Parathyroid adenoma (tissue), 2 donors: ENCODE results near the gene MED13L.

Source experiments
- H2AFZ ChIP-seq: fragments of 300-600 bp; sonication (generic); one replicate; pipeline ENCODE4 v1.7.0; 2017; ENCODE audit warnings: antibody characterized with exemption, mild to moderate bottlenecking
- H3K27ac ChIP-seq: fragments of 300-600 bp; sonication (generic); one replicate; pipeline ENCODE4 v1.7.0; 2017
- H3K27me3 ChIP-seq: fragments of 300-600 bp; sonication (generic); one replicate; pipeline ENCODE4 v1.7.0; 2017; ENCODE audit warnings: low read length; ENCODE audit not compliant: control insufficient read depth, insufficient read depth
- H3K36me3 ChIP-seq: fragments of 300-600 bp; sonication (generic); one replicate; pipeline ENCODE4 v1.7.0; 2017; ENCODE audit warnings: low read length; ENCODE audit not compliant: control insufficient read depth, insufficient read depth
- H3K4me1 ChIP-seq: fragments of 300-600 bp; sonication (generic); one replicate; pipeline ENCODE4 v1.7.0; 2017; ENCODE audit warnings: control low read depth
- H3K4me2 ChIP-seq: fragments of 300-600 bp; sonication (generic); one replicate; pipeline ENCODE4 v1.7.0; 2017; ENCODE audit warnings: low read length
- H3K4me3 ChIP-seq: fragments of 300-600 bp; sonication (generic); one replicate; pipeline ENCODE4 v1.7.0; 2017; ENCODE audit warnings: low read depth, low read length
- H3K79me2 ChIP-seq: fragments of 300-600 bp; sonication (generic); one replicate; pipeline ENCODE4 v1.7.0; 2017; ENCODE audit warnings: control low read depth
- H3K9ac ChIP-seq: fragments of 300-600 bp; sonication (generic); one replicate; pipeline ENCODE4 v1.7.0; 2017; ENCODE audit warnings: mild to moderate bottlenecking
- H3K9me3 ChIP-seq: fragments of 300-600 bp; sonication (generic); one replicate; pipeline ENCODE4 v1.7.0; 2017; ENCODE audit warnings: low read length; ENCODE audit not compliant: control insufficient read depth
- TF ChIP-seq, protein P1 (sequence below): fragments of 300-600 bp; sonication (generic); IDR thresholded peaks from one replicate; pipeline ENCODE4 v1.7.0; 2017; ENCODE audit warnings: antibody characterized with exemption, mild to moderate bottlenecking
- donor health status: primary hyperparathyroidism.

MED13L gene

DNA sequence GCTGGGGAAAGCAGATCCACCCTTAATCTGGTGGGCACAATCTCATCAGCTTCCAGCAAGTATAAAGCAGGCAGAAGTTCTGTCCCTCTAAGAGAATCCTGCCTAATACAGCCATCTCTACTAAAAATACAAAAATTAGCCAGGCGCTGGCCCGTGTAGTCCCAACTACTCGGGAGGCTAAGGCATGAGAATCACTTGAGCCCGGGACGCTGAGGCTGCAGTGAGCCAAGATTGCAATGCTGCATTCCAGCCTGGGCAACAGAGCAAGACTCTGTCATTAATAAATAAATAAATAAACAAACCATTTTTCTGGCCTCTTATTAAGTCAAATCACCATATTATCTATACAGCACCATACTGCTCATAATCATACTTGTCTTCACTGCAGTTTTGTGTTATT is 111.2 kb downstream of the MED13L start:
- Histone ChIP-seq H3K9ac (no peak overlapping the region), H3K9me3 (no peaks in the 10 kb centered on the region), H3K79me2 (peaks cover 15% of the 10 kb centered on the region), H3K4me3 (no peak overlapping the region), H2AFZ (no peak overlapping the region), H3K4me1 (no peaks in the 10 kb centered on the region), H3K36me3 (no peaks in the 10 kb centered on the region), H3K27me3 (no peaks in the 10 kb centered on the region), H3K27ac (no peak overlapping the region), H3K4me2 (no peak overlapping the region)
- TF ChIP-seq, protein P1, sequence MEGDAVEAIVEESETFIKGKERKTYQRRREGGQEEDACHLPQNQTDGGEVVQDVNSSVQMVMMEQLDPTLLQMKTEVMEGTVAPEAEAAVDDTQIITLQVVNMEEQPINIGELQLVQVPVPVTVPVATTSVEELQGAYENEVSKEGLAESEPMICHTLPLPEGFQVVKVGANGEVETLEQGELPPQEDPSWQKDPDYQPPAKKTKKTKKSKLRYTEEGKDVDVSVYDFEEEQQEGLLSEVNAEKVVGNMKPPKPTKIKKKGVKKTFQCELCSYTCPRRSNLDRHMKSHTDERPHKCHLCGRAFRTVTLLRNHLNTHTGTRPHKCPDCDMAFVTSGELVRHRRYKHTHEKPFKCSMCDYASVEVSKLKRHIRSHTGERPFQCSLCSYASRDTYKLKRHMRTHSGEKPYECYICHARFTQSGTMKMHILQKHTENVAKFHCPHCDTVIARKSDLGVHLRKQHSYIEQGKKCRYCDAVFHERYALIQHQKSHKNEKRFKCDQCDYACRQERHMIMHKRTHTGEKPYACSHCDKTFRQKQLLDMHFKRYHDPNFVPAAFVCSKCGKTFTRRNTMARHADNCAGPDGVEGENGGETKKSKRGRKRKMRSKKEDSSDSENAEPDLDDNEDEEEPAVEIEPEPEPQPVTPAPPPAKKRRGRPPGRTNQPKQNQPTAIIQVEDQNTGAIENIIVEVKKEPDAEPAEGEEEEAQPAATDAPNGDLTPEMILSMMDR: no peak

DNA sequence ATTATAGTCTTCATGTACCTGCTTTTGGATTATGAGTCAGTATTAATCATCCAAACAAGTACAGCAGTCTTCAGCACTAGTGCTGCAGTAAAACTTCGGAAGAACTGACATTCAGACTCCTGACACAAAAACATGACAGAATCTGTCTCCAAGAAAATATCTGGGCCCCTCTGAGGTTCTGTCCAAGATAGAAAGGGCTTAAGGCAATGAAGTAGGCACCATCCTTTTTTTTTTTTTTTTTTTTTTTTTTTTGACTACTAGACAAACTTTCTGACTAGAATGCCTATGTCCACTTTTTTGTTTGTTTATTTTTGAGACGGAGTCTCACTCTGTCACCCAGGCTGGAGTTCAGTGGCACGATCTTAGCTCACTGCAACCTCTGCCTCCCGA is 112.5 kb downstream of the MED13L start:
- H3K79me2 ChIP-seq: peaks cover 15% of the 10 kb centered on the region
- TF ChIP-seq, protein P1: no peak
- no peak overlapping the region for H3K27ac ChIP-seq
- no peak overlapping the region for H3K9ac ChIP-seq
- H3K4me1 ChIP-seq: no peaks in the 10 kb centered on the region
- H3K4me3 ChIP-seq: no peak overlapping the region
- no peaks in the 10 kb centered on the region for H3K36me3 ChIP-seq
- no peak overlapping the region for H2AFZ ChIP-seq
- H3K4me2 ChIP-seq: no peak overlapping the region
- H3K9me3 ChIP-seq: no peaks in the 10 kb centered on the region
- H3K27me3 ChIP-seq: no peaks in the 10 kb centered on the region

DNA sequence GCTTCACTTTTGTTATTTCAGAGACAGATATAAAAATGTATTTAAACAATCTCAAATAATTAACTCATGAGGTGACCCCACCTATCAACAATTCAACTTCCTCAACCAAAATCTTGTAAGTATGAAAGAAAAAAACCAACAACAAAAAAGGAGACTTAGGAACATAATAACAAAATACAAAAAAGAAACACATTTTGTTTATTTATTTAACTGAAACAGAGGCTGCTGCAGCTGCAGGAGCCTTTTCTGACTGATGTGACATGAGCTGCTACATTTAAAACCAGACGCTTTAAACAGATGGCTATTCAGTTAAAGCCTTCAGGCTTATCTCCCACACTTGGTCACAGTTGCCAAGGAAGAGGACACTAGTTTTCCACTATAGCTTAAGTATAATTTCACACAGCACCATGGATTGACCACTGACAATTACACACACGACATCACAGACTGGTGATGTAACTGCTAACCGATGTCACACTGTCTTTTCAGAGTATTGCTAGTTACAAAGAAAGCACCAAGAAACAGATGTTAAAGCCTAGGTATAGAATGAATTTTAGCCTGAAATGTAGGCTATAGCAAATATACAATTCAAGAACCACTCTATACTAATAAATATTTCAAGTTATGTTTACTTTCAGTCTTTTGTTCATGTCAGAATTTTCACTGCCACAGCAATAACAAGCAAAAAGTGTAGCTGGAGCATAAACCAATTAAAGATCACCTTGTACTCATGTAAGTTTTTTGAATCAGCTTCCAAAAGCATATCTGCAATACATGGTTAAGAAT is 113.0 kb downstream of the MED13L start:
- Histone ChIP-seq H3K36me3 (no peaks in the 10 kb centered on the region), H3K27me3 (no peaks in the 10 kb centered on the region), H3K4me3 (no peak overlapping the region), H3K9me3 (no peaks in the 10 kb centered on the region), H3K79me2 (peaks cover 15% of the 10 kb centered on the region), H3K4me1 (peaks cover 2% of the 10 kb centered on the region), H3K27ac (no peak overlapping the region), H2AFZ (no peak overlapping the region), H3K4me2 (no peak overlapping the region), H3K9ac (no peak overlapping the region)
- TF ChIP-seq, protein P1: no peak

DNA sequence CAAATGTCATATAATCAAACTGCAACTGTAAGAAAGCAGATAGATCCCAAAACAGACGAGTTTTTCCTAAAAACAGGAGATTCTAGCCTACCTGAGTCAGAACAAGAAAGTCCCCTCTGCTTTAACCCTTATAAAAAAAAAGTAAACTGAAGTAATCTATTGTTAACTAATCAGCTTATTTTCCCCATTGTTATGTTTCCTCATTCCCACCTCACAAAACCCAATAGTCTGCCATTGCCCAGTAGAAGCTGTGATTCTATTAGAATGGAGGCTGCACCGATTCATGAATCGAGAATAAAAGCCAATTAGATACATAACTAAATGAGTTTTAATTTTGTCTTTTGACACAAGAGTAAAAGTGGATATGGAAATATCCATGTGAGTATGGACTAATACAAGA is 115.4 kb downstream of the MED13L start:
- H3K36me3 ChIP-seq: no peaks in the 10 kb centered on the region
- TF ChIP-seq, protein P1: no peak
- no peak overlapping the region for H3K27ac ChIP-seq
- H3K27me3 ChIP-seq: no peaks in the 10 kb centered on the region
- no peaks in the 10 kb centered on the region for H3K9me3 ChIP-seq
- H2AFZ ChIP-seq: no peak overlapping the region
- H3K4me2 ChIP-seq: no peak overlapping the region
- H3K9ac ChIP-seq: no peak overlapping the region
- H3K79me2 ChIP-seq: peaks cover 18% of the 10 kb centered on the region
- no peak overlapping the region for H3K4me3 ChIP-seq
- H3K4me1 ChIP-seq: peaks cover 10% of the 10 kb centered on the region

DNA sequence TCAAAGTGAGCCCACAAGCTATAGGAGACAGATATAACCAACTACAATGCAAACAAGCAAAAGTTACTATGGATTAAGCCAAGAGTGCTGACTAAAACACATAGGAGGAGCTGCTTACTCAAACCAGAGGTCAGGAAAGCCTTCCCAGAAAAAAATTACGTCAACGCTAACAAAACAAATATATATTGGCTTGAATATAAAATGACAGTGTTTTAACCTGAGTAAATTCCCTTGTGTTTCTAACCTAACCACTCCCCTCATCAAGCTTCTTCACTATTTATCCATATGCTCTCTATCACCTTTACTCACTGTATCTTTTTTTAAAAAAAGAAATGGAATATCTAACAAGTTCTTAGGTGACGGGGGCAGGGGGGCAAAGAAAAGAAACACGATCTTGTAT is 115.9 kb downstream of the MED13L start:
- Histone ChIP-seq H3K9me3 (no peaks in the 10 kb centered on the region), H3K27me3 (no peaks in the 10 kb centered on the region), H3K9ac (no peak overlapping the region), H2AFZ (no peak overlapping the region), H3K27ac (no peak overlapping the region), H3K4me1 (peaks cover 10% of the 10 kb centered on the region), H3K4me3 (no peak overlapping the region), H3K4me2 (no peak overlapping the region), H3K36me3 (no peaks in the 10 kb centered on the region), H3K79me2 (peaks cover 23% of the 10 kb centered on the region)
- TF ChIP-seq, protein P1: no peak
